Stimulated activated CD8-positive, alpha-beta memory T cell treated with anti-CD3 and anti-CD28 coated beads, Interleukin-7, amount 100 ng/mL, for 1 hour (primary cell): ENCODE data around the gene NBEA.
"Not testable (repeated sequence)": the region's sequence is repeated elsewhere in the genome, so short reads cannot be mapped to it uniquely, and the experiment has no call there.

Source experiments
- DNase-seq, 2 donors: peaks; one replicate each; pipeline ENCODE4 v3.0.0-alpha.2; 2020; ENCODE audit warnings: low read depth in 2 of 2

NBEA gene

GRCh38 chr13:34941835-34942731 is at the start of gene NBEA:
TSS of gene NBEA (plus strand) at chr13:34942270. CDS start at chr13:34942821, 551 bp downstream.
- DNase-seq: peak; percentile 40 to 55

- DNase-seq: no peak
These were observed 47.3 kb upstream of the NBEA start for GRCh38 chr13:34894756-34895155.

- no peak for DNase-seq
These were observed 44.9 kb upstream of the NBEA start for GRCh38 chr13:34897220-34897619.

- DNase-seq: no peak
These were observed 42.2 kb upstream of the NBEA start for GRCh38 chr13:34899888-34900287.

- DNase-seq: no peak
These were observed 41.8 kb upstream of the NBEA start for GRCh38 chr13:34900288-34900739.

- no peak for DNase-seq
These were observed 40.5 kb upstream of the NBEA start for GRCh38 chr13:34901572-34901971.

GRCh38 chr13:34911159-34911558 is 30.9 kb upstream of the NBEA start:
- no peak for DNase-seq

GRCh38 chr13:34913040-34913439 is 29.0 kb upstream of the NBEA start:
- no peak for DNase-seq

- DNase-seq: no peak
These were observed 27.7 kb upstream of the NBEA start for GRCh38 chr13:34914416-34914815.

GRCh38 chr13:34926508-34926907 is 15.6 kb upstream of the NBEA start:
- DNase-seq: no peak

- not testable (repeated sequence) for DNase-seq
These were observed 13.4 kb upstream of the NBEA start for GRCh38 chr13:34928676-34929075.

GRCh38 chr13:34931572-34931971 is 10.5 kb upstream of the NBEA start:
- no peak for DNase-seq

GRCh38 chr13:34933349-34933748 is 8.7 kb upstream of the NBEA start:
- no peak for DNase-seq

- DNase-seq: no peak
These were observed 8.3 kb upstream of the NBEA start for GRCh38 chr13:34933786-34934185.

- no peak for DNase-seq
These were observed 6.2 kb upstream of the NBEA start for GRCh38 chr13:34935841-34936240.

GRCh38 chr13:34939771-34940170 is 2.3 kb upstream of the NBEA start:
- no peak for DNase-seq

GRCh38 chr13:34941436-34941834 is 635 bp upstream of the NBEA start:
- DNase-seq: no peak

GRCh38 chr13:34942732-34943435 is 814 bp downstream of the NBEA start:
- no peak for DNase-seq

- DNase-seq: no peak
These were observed 1.6 kb downstream of the NBEA start for GRCh38 chr13:34943436-34944273.

GRCh38 chr13:34944274-34944634 is 2.2 kb downstream of the NBEA start:
- no peak for DNase-seq

- DNase-seq: no peak
These were observed 2.7 kb downstream of the NBEA start for GRCh38 chr13:34944751-34945150.

GRCh38 chr13:34951528-34951927 is 9.5 kb downstream of the NBEA start:
- no peak for DNase-seq
